ENCODE data around the gene DHPS. TPM values are rescaled to one million over a fixed set of nuclear protein-coding genes. Genes with fewer than 3 reads are reported as not detected.
A peak's percentile ranks its signal among the peaks of the same experiment; 100 is the strongest.

The DHPS gene
- total RNA-seq, 3 donors from 2014 or later (not counting 1 experiment from before 2014, with no cell fraction given) = 143 to 193 (median 145) TPM

DNA sequence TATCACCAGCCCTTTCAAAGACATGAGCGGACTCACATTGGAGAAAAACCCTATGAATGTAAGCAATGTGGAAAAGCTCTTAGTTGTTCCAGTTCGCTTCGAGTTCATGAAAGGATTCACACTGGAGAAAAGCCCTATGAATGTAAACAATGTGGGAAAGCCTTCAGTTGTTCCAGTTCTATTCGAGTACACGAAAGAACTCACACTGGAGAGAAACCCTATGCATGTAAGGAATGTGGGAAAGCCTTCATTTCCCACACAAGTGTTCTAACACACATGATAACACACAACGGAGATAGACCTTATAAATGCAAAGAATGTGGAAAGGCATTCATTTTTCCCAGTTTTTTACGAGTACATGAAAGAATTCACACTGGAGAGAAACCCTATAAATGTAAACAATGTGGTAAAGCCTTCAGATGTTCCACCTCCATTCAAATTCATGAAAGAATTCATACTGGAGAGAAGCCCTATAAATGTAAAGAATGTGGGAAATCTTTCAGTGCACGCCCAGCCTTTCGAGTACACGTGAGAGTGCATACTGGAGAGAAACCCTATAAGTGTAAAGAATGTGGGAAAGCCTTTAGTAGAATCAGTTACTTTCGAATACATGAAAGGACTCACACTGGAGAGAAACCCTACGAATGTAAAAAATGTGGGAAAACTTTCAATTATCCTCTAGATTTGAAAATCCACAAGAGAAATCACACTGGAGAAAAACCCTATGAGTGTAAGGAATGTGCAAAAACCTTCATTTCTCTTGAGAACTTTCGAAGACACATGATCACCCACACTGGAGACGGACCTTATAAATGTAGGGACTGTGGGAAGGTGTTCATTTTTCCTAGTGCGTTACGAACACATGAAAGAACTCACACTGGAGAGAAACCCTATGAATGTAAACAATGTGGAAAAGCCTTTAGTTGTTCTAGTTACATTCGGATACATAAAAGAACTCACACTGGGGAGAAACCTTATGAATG, 53.3 kb downstream of the DHPS start:
- intact Hi-C loops (cut with micrococcal nuclease) = no loop called here
- Histone ChIP-seq H3K9me3 (ENCODE audit: control insufficient read depth, insufficient read depth, low read length) (peaks cover 10% of the 10 kb centered on the region), H3K4me3 (ENCODE audit: low read length) (no peak overlapping the region), H3K27ac (ENCODE audit: low read length) (no peak overlapping the region), H3K36me3 (ENCODE audit: control insufficient read depth, insufficient read depth, low read length) (peaks cover 43% of the 10 kb centered on the region), H3K27me3 (ENCODE audit: control insufficient read depth, insufficient read depth, low read length) (no peaks in the 10 kb centered on the region), H3K4me1 (ENCODE audit: control insufficient read depth, insufficient read depth, low read length) (no peaks in the 10 kb centered on the region)
- TF ChIP-seq, protein P1, sequence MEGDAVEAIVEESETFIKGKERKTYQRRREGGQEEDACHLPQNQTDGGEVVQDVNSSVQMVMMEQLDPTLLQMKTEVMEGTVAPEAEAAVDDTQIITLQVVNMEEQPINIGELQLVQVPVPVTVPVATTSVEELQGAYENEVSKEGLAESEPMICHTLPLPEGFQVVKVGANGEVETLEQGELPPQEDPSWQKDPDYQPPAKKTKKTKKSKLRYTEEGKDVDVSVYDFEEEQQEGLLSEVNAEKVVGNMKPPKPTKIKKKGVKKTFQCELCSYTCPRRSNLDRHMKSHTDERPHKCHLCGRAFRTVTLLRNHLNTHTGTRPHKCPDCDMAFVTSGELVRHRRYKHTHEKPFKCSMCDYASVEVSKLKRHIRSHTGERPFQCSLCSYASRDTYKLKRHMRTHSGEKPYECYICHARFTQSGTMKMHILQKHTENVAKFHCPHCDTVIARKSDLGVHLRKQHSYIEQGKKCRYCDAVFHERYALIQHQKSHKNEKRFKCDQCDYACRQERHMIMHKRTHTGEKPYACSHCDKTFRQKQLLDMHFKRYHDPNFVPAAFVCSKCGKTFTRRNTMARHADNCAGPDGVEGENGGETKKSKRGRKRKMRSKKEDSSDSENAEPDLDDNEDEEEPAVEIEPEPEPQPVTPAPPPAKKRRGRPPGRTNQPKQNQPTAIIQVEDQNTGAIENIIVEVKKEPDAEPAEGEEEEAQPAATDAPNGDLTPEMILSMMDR (IDR thresholded peaks at IDR 0.05) = no peak
- no peak overlapping the region for H3K4me3 Mint-ChIP-seq
- H3K27ac Mint-ChIP-seq = peak overlapping the region; percentile 13 to 16
- H3K9me3 Mint-ChIP-seq = peaks cover 0 to 9% of the 10 kb centered on the region in 2 donors
- 99% methylated on average over 11 of the region's 17 CpGs for WGBS (ENCODE audit: insufficient coverage)
- peaks cover 0 to 11% of the 10 kb centered on the region in 2 donors for H3K4me1 Mint-ChIP-seq
- H3K36me3 Mint-ChIP-seq = peaks cover 16% of the 10 kb centered on the region
- no peaks in the 10 kb centered on the region for H3K27me3 Mint-ChIP-seq (ENCODE audit: low read depth in 2 of 2)
- DNase-seq (no peak), ATAC-seq (no peak)

DNA sequence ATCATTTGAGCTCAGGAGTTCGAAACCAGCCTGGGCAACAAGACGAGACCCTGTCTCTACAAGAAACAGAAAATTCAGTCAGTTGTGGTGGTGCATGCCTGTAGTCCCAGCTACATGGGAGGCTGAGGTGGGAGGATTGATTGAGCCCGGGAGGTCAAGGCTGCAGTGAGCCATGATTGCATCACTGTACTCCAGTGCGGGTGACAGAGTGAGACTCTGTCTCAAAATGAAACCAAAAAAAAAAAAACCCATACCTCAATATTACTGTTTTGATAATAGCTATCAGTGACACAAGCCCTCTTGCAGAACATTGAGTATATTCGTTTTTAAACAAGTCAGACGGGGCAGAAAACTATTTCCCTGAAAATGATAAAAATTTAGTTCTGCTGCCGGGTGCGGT, 54.7 kb downstream of the DHPS start:
- Mint-ChIP-seq H3K9me3 (peaks cover 0 to 9% of the 10 kb centered on the region in 2 donors), H3K27me3 (ENCODE audit: low read depth in 2 of 2) (no peaks in the 10 kb centered on the region), H3K4me1 (peaks cover 0 to 11% of the 10 kb centered on the region in 2 donors), H3K27ac (no peak overlapping the region), H3K4me3 (no peak overlapping the region), H3K36me3 (peaks cover 16% of the 10 kb centered on the region)
- Histone ChIP-seq H3K27me3 (ENCODE audit: control insufficient read depth, insufficient read depth, low read length) (no peaks in the 10 kb centered on the region), H3K27ac (ENCODE audit: low read length) (no peak overlapping the region), H3K4me1 (ENCODE audit: control insufficient read depth, insufficient read depth, low read length) (no peaks in the 10 kb centered on the region), H3K9me3 (ENCODE audit: control insufficient read depth, insufficient read depth, low read length) (peaks cover 10% of the 10 kb centered on the region), H3K36me3 (ENCODE audit: control insufficient read depth, insufficient read depth, low read length) (peaks cover 43% of the 10 kb centered on the region), H3K4me3 (ENCODE audit: low read length) (no peak overlapping the region)
- TF ChIP-seq, protein P1 (IDR thresholded peaks at IDR 0.05) = no peak
- DNase-seq (no peak), ATAC-seq (no peak)
- intact Hi-C loops (cut with micrococcal nuclease) = no loop called here
- WGBS (ENCODE audit: insufficient coverage) = 76% methylated on average over 8 of the region's 8 CpGs

Other genes with a start within 250 kb of the DHPS start
- gene ZNF443, start 240.9 kb downstream of the DHPS start, total RNA-seq = 1 to 10 TPM; 3.5 to 6.1 (median 3.9) TPM
- gene ZNF709, start 197.1 kb downstream of the DHPS start, total RNA-seq = 1 to 10 TPM; 4.1 to 4.7 (median 4.1) TPM
- gene ZNF564, start 130.4 kb downstream of the DHPS start, total RNA-seq = 10 to 100 TPM; 22.0 to 27.1 (median 23.3) TPM
- gene ZNF490, start 71.1 kb downstream of the DHPS start, total RNA-seq = 10 to 100 TPM; 12.0 to 21.4 (median 20.9) TPM
- 10 to 100 TPM; 52.6 to 62.0 (median 56.5) TPM for gene ZNF791, start 71.0 kb downstream of the DHPS start, total RNA-seq
- gene MAN2B1, start 15.1 kb downstream of the DHPS start, total RNA-seq = 100 to 1,000 TPM; 107 to 118 (median 112) TPM
- 10 to 100 TPM; 17.0 to 25.8 (median 25.1) TPM for gene WDR83, start 15.1 kb downstream of the DHPS start, total RNA-seq
- gene GNG14, start 6.1 kb upstream of the DHPS start, total RNA-seq = not detected
- 1 to 10 TPM; 2.2 to 3.2 (median 2.9) TPM for gene FBXW9, start 14.8 kb upstream of the DHPS start, total RNA-seq
- gene TNPO2, start 42.1 kb upstream of the DHPS start, total RNA-seq = 10 to 100 TPM; 56.8 to 66.6 (median 58.2) TPM
- gene TRIR, start 52.8 kb upstream of the DHPS start, total RNA-seq = 100 to 1,000 TPM; 217 to 228 (median 219) TPM
- gene GET3, start 55.6 kb upstream of the DHPS start, total RNA-seq = 10 to 100 TPM; 42.2 to 51.3 (median 44.2) TPM
- not detected for gene BEST2, start 69.9 kb upstream of the DHPS start, total RNA-seq
- gene HOOK2, start 93.7 kb upstream of the DHPS start, total RNA-seq = 10 to 100 TPM; 13.3 to 15.3 (median 13.9) TPM
- 100 to 1,000 TPM; 781 to 903 (median 859) TPM for gene JUNB, start 109.6 kb upstream of the DHPS start, total RNA-seq
- 10 to 100 TPM; 28.8 to 67.1 (median 66.9) TPM for gene PRDX2, start 119.9 kb upstream of the DHPS start, total RNA-seq
- gene THSD8, start 120.2 kb upstream of the DHPS start, total RNA-seq = 1 to 10 TPM; 1.7 to 2.8 (median 2.2) TPM
- gene RNASEH2A, start 124.7 kb upstream of the DHPS start, total RNA-seq = 1 to 10 TPM; 6.6 to 8.7 (median 7.4) TPM
- gene RTBDN, start 152.7 kb upstream of the DHPS start, total RNA-seq = not detected
- gene MAST1, start 156.6 kb upstream of the DHPS start, total RNA-seq = under 1 TPM in 2 of 3 donors, not detected in 1; 0.07 to 0.88 TPM
- gene DNASE2, start 199.6 kb upstream of the DHPS start, total RNA-seq = 10 to 100 TPM; 28.3 to 31.7 (median 31.2) TPM
- gene KLF1, start 205.3 kb upstream of the DHPS start, total RNA-seq = not detected
- 10 to 100 TPM; 35.9 to 41.7 (median 36.3) TPM for gene GCDH, start 209.3 kb upstream of the DHPS start, total RNA-seq
- 1 to 10 TPM in 1 of 3 donors, under 1 TPM in 2; 0.88 to 2.2 (median 0.92) TPM for gene SYCE2, start 237.4 kb upstream of the DHPS start, total RNA-seq

All from natural killer cell (primary cell).